Ectodermal cell (in vitro differentiated cells): ENCODE measurements around the gene SEMA3E. TPM values are rescaled to one million over a fixed set of nuclear protein-coding genes. Genes with fewer than 3 reads are reported as not detected.

Source experiments
- H3K27ac ChIP-seq: 2 replicates; pipeline ENCODE4 v1.7.0; 2013; ENCODE audit warnings: mild to moderate bottlenecking, low read depth, low read length; ENCODE audit not compliant: insufficient read depth, poor library complexity, severe bottlenecking
- H3K27me3 ChIP-seq: 2 replicates; pipeline ENCODE4 v1.7.0; 2013; ENCODE audit warnings: mild to moderate bottlenecking, low read length; ENCODE audit not compliant: insufficient read depth, control insufficient read depth, poor library complexity, severe bottlenecking
- H3K36me3 ChIP-seq: one replicate; pipeline ENCODE4 v1.7.0; 2013; ENCODE audit warnings: low read length; ENCODE audit not compliant: control insufficient read depth, insufficient read depth
- H3K4me1 ChIP-seq: one replicate; pipeline ENCODE4 v1.7.0; 2013; ENCODE audit warnings: low read length; ENCODE audit not compliant: control insufficient read depth, insufficient read depth
- H3K4me3 ChIP-seq: 2 replicates; pipeline ENCODE4 v1.7.0; 2013; ENCODE audit warnings: low read depth, low read length, control low read depth; ENCODE audit not compliant: insufficient read depth
- H3K9me3 ChIP-seq: 2 replicates; pipeline ENCODE4 v1.7.0; 2013; ENCODE audit warnings: mild to moderate bottlenecking, low read length, moderate library complexity; ENCODE audit not compliant: control insufficient read depth
- WGBS, 2 experiments: methylation state at CpG; one replicate each; pipeline ENCODE4 v1.1.7; 2013; ENCODE audit warnings: missing lambda C conversion rate in 2 of 2; 5-methylcytosine and 5-hydroxymethylcytosine counted together
- polyA plus RNA-seq, 4 experiments: library from polyadenylated mRNA; stranded (reverse); fragments of 50-300 nt; gene quantifications; one replicate each; pipeline ENCODE4 v1.2.3, GENCODE V29; 2013

SEMA3E gene
- polyA plus RNA-seq (2013, experiment 1 of 4): 6.3 TPM
- 3.3 TPM for polyA plus RNA-seq (2013, experiment 2 of 4)
- polyA plus RNA-seq (2013, experiment 3 of 4): 4.0 TPM
- 3.1 TPM for polyA plus RNA-seq (2013, experiment 4 of 4)

- 1 to 3% methylated on average over 21 to 25 of the region's 25 CpGs for WGBS, 2 experiments
Measured at GRCh38 chr7:83648464-83649241, at the start of gene SEMA3E. Gene SEMA3E, minus strand, starts transcription at chr7:83649139.

DNA sequence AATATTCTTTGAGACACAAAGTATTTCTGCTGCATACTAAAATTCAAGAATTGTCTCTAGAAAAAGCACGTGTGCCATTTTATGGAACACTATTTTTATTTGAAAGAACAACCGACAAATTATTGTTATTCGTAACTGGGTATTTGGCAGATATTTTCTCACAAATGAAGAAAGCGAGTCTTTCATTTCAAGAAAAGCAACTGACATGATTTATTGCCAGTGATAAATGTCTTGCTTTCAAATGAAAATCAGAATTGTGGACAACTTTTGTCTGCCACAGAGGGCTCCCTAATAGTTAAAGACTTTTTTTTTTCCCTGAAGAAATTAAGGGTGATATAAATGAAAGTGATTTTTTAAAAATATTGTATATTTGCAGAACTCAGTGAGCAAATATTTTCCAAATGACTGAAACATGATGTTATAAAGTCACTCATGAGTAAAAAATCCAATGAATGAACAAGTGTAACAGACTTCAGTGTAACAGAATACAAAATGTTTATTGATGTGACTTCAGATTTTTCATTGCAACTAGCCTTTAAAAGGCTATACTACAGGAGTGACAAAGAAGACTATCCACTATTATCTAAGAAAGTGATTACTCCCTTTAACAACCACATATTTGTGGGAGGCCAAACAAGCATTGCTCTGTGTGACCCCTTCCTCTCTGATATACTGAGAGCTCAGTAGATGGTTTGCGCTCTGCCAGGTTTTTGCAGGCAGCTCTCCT, 49.0 kb upstream of the SEMA3E start:
- Histone ChIP-seq H3K4me3 (no peak overlapping the region), H3K36me3 (no peaks in the 10 kb centered on the region), H3K27me3 (no peaks in the 10 kb centered on the region), H3K4me1 (peaks cover 14% of the 10 kb centered on the region), H3K9me3 (no peaks in the 10 kb centered on the region), H3K27ac (no peak overlapping the region)
- WGBS, 2 experiments: 90 to 96% methylated on average over 5 of the region's 5 CpGs

More at GRCh38 chr7:83648464-83649241, at the start of gene SEMA3E:
- peak within 1 kb of the TSS; percentile 41 for H3K4me3 ChIP-seq
- H3K27ac ChIP-seq: no peak within 1 kb of the TSS
- H3K4me1 ChIP-seq: no peaks in the 10 kb centered on the region
- H3K9me3 ChIP-seq: no peaks in the 10 kb centered on the region
- no peaks in the 10 kb centered on the region for H3K36me3 ChIP-seq
- no peaks in the 10 kb centered on the region for H3K27me3 ChIP-seq

- H3K9me3 ChIP-seq: no peaks in the 10 kb centered on the region
- 56 to 88% methylated on average over 2 of the region's 2 CpGs for WGBS, 2 experiments
- no peak overlapping the region for H3K4me3 ChIP-seq
- H3K4me1 ChIP-seq: peaks cover 15% of the 10 kb centered on the region
- no peaks in the 10 kb centered on the region for H3K36me3 ChIP-seq
- H3K27me3 ChIP-seq: no peaks in the 10 kb centered on the region
- H3K27ac ChIP-seq: no peak overlapping the region
Measured at GRCh38 chr7:83696101-83696500, 47.2 kb upstream of the SEMA3E start.

GRCh38 chr7:83695128-83695960, 46.4 kb upstream of the SEMA3E start:
- Histone ChIP-seq H3K4me1 (peaks cover 20% of the 10 kb centered on the region), H3K36me3 (no peaks in the 10 kb centered on the region), H3K27me3 (no peaks in the 10 kb centered on the region), H3K9me3 (no peaks in the 10 kb centered on the region), H3K4me3 (no peak overlapping the region), H3K27ac (peak overlapping the region; percentile 11)
- 26 to 39% methylated on average over 3 of the region's 3 CpGs for WGBS, 2 experiments

GRCh38 chr7:83693256-83693655, 44.3 kb upstream of the SEMA3E start:
- no peaks in the 10 kb centered on the region for H3K36me3 ChIP-seq
- peaks cover 20% of the 10 kb centered on the region for H3K4me1 ChIP-seq

GRCh38 chr7:83691095-83691494, 42.2 kb upstream of the SEMA3E start:
- Histone ChIP-seq H3K36me3 (no peaks in the 10 kb centered on the region), H3K4me1 (peaks cover 20% of the 10 kb centered on the region), H3K4me3 (no peak overlapping the region), H3K27me3 (no peaks in the 10 kb centered on the region), H3K27ac (no peak overlapping the region), H3K9me3 (no peaks in the 10 kb centered on the region)
- 22 to 24% methylated on average over 4 of the region's 4 CpGs for WGBS, 2 experiments

More at GRCh38 chr7:83693256-83693655, 44.3 kb upstream of the SEMA3E start:
- H3K27ac ChIP-seq: no peak overlapping the region
- WGBS, 2 experiments: 77 to 96% methylated on average over 1 of the region's 1 CpG
- no peaks in the 10 kb centered on the region for H3K9me3 ChIP-seq
- H3K4me3 ChIP-seq: no peak overlapping the region
- H3K27me3 ChIP-seq: no peaks in the 10 kb centered on the region

DNA sequence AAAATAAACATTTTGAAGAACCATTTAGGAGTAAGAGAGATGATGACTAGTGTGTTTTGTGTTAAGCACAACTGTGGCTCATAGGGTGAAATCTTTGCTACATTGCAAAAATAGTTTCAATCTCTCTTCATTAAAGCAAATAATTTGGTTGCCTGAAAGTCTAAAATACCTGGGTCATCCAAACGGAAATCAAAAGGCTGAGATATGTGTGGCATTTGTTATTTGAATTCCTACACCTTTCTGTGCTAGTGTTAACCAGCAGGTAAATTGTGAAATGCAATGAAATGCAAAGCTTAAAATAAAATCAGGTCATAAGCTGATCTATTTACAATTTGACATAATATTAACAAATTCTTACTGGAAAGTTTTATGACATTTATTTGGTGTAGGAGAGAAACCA, 40.9 kb upstream of the SEMA3E start:
- 67 to 75% methylated on average over 1 of the region's 1 CpG for WGBS, 2 experiments
- Histone ChIP-seq H3K9me3 (no peaks in the 10 kb centered on the region), H3K4me3 (no peak overlapping the region), H3K27me3 (no peaks in the 10 kb centered on the region), H3K27ac (no peak overlapping the region), H3K36me3 (no peaks in the 10 kb centered on the region), H3K4me1 (peaks cover 8% of the 10 kb centered on the region)

GRCh38 chr7:83686416-83686815, 37.5 kb upstream of the SEMA3E start:
- no peak overlapping the region for H3K27ac ChIP-seq
- H3K4me1 ChIP-seq: peaks cover 6% of the 10 kb centered on the region
- no peak overlapping the region for H3K4me3 ChIP-seq
- no peaks in the 10 kb centered on the region for H3K9me3 ChIP-seq
- H3K36me3 ChIP-seq: no peaks in the 10 kb centered on the region
- no CpG with 5 or more reads among the region's 1 CpG for WGBS, 2 experiments
- no peaks in the 10 kb centered on the region for H3K27me3 ChIP-seq

DNA sequence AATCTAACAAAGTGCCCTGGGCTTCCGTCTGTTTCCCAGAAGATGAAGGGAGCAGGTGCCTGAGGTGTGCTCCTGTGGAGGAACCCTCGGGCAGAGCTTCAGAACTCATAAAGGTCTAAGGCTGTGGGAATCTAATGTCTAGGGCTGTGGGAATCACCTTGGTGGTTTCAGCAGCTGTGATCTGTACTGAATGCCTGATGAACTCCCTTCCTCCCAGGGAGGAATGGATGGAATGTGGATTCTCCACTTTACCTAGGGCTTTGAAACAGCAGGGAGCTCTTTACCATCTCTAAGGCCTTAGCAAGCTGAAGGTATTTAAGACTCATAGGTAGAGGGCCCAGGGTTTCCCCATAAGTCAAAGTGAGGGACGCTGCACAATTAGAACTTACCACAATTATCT, 36.0 kb upstream of the SEMA3E start:
- H3K9me3 ChIP-seq: no peaks in the 10 kb centered on the region
- no peaks in the 10 kb centered on the region for H3K27me3 ChIP-seq
- H3K4me3 ChIP-seq: no peak overlapping the region
- H3K4me1 ChIP-seq: no peaks in the 10 kb centered on the region
- no peak overlapping the region for H3K27ac ChIP-seq
- H3K36me3 ChIP-seq: no peaks in the 10 kb centered on the region
- 17 to 22% methylated on average over 3 of the region's 3 CpGs for WGBS, 2 experiments
